HCT116 (cell line): ENCODE results near the gene KCNJ18.
"Not testable (repeated sequence)": the region's sequence is repeated elsewhere in the genome, so short reads cannot be mapped to it uniquely, and the experiment has no call there.

Experiments
- CEBPB ChIP-seq: IDR thresholded peaks from 2 replicates; pipeline ENCODE4 v1.6.1; 2012; ENCODE audit warnings: low read depth
- EGR1 ChIP-seq: IDR thresholded peaks from 2 replicates; pipeline ENCODE4 v1.6.1; 2012; ENCODE audit warnings: low read depth
- EZH2 ChIP-seq: fragments of 200-600 bp; sonication (generic); IDR thresholded peaks from 2 replicates; pipeline ENCODE4 v1.6.1; 2017; ENCODE audit warnings: antibody characterized with exemption, mixed run types
- POLR2A ChIP-seq: IDR thresholded peaks from 2 replicates; pipeline ENCODE4 v1.7.0; 2011; ENCODE audit warnings: borderline replicate concordance; ENCODE audit not compliant: insufficient read depth, insufficient read length; ENCODE audit errors: extremely low read depth
- POLR2AphosphoS5 ChIP-seq: IDR thresholded peaks from 2 replicates; pipeline ENCODE4 v1.6.1; 2011; ENCODE audit warnings: mild to moderate bottlenecking, low read depth, low read length, moderate library complexity
- REST ChIP-seq: IDR thresholded peaks from 2 replicates; pipeline ENCODE4 v1.6.1; 2012; ENCODE audit warnings: low read depth
- SIN3A ChIP-seq: IDR thresholded peaks from 2 replicates; pipeline ENCODE4 v1.6.1; 2012; ENCODE audit warnings: low read depth
- TCF7L2 ChIP-seq: IDR thresholded peaks from 2 replicates; pipeline ENCODE4 v1.7.0; 2011; ENCODE audit warnings: borderline replicate concordance, inconsistent platforms; ENCODE audit not compliant: insufficient read depth, insufficient read length; ENCODE audit errors: extremely low read depth
- TF ChIP-seq, protein P1 (sequence below), 3 experiments: fragments of 200-600 bp in 1 of 3; sonication (generic) in 1 of 3; IDR thresholded peaks in 2 of 3; conservative IDR thresholded peaks in 1 of 3; 2 replicates each; pipeline ENCODE4 v1.5.1; 2012 to 2017; ENCODE audit warnings: low read depth in 2 of 3, low read length in 2 of 3, antibody characterized with exemption in 1 of 3, borderline replicate concordance in 1 of 3, control low read depth in 1 of 3, mild to moderate bottlenecking in 1 of 3, mixed read lengths in 1 of 3, mixed run types in 1 of 3, moderate library complexity in 1 of 3; ENCODE audit not compliant: insufficient read depth in 1 of 3

DNA sequence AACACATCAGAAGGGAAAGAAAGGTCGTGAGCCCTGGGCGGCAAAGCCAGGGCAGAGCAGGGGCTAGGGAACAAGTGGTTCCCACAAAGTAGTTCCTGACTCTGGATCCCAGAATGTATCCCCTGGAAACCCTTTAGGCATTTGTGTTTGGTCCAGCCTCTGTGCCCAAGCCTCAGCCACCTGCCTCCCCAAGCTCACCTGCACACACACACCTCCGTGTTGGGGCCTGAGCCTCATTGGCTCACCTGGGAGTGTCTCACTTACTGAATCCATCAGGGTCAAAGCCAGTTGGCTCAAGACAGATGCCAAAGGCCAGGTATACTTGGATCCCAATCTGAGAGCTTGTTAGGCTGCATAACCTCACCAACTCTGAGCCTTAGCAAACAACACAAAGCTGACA, 54.1 kb downstream of the KCNJ18 start:
- TF ChIP-seq, protein P1, sequence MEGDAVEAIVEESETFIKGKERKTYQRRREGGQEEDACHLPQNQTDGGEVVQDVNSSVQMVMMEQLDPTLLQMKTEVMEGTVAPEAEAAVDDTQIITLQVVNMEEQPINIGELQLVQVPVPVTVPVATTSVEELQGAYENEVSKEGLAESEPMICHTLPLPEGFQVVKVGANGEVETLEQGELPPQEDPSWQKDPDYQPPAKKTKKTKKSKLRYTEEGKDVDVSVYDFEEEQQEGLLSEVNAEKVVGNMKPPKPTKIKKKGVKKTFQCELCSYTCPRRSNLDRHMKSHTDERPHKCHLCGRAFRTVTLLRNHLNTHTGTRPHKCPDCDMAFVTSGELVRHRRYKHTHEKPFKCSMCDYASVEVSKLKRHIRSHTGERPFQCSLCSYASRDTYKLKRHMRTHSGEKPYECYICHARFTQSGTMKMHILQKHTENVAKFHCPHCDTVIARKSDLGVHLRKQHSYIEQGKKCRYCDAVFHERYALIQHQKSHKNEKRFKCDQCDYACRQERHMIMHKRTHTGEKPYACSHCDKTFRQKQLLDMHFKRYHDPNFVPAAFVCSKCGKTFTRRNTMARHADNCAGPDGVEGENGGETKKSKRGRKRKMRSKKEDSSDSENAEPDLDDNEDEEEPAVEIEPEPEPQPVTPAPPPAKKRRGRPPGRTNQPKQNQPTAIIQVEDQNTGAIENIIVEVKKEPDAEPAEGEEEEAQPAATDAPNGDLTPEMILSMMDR (IDR thresholded peaks at IDR 0.05 in 2 of 3, conservative IDR thresholded peaks at IDR 0.05 in 1 of 3; ENCODE audit: borderline replicate concordance in 1 of 3, insufficient read depth in 1 of 3, low read depth in 2 of 3, low read length in 2 of 3) = not testable (repeated sequence)
- TF ChIP-seq POLR2AphosphoS5, TCF7L2, SIN3A, EGR1, POLR2A, EZH2, CEBPB, REST: not testable (repeated sequence)
